ENCODE results near the gene FBXL19. TPM values are rescaled to one million over a fixed set of nuclear protein-coding genes. Genes with fewer than 3 reads are reported as not detected.

Gene FBXL19
- polyA plus RNA-seq, 1 donor (not counting 4 experiments of a cell fraction or from before 2014, with no cell fraction given): 10.2 TPM

- dilution Hi-C loops (cut with MboI; ENCODE audit: extremely low pct_ligation_motif_present, low sequenced_read_pairs): no loop called here
These were observed 40.6 kb downstream of the FBXL19 start for GRCh38 chr16:30963925-30964511.

GRCh38 chr16:30964574-30965226 lies 41.3 kb downstream of the FBXL19 start:
- no peak overlapping the region for H2AFZ ChIP-seq (ENCODE audit: control insufficient read depth, low read length)
- no peak overlapping the region for H3K27ac ChIP-seq (ENCODE audit: control insufficient read depth, insufficient read depth, low read length)
- no peaks in the 10 kb centered on the region for H3K9me3 ChIP-seq (ENCODE audit: control insufficient read depth, low read depth, low read length)
- no peaks in the 10 kb centered on the region for H3K27me3 ChIP-seq (ENCODE audit: control insufficient read depth, extremely low read depth, insufficient read depth, low read length)
- no peaks in the 10 kb centered on the region for H3K9me1 ChIP-seq (ENCODE audit: control insufficient read depth, extremely low read depth, insufficient read depth, low read length)
- dilution Hi-C loops (cut with MboI; ENCODE audit: extremely low pct_ligation_motif_present, low sequenced_read_pairs): no loop called here
- H3K4me3 ChIP-seq (ENCODE audit: control insufficient read depth in 2 of 3, extremely low read depth in 1 of 3, insufficient read depth in 2 of 3, low read depth in 1 of 3, low read length in 3 of 3): no peak overlapping the region
- DNase-seq (ENCODE audit: low read depth, low spot score) (no peak), FAIRE-seq (no peak)
- peaks cover 43 to 47% of the 10 kb centered on the region in 2 experiments for H3K36me3 ChIP-seq (ENCODE audit: control insufficient read depth in 2 of 2, extremely low read depth in 1 of 2, insufficient read depth in 2 of 2, low read length in 2 of 2)
- H4K20me1 ChIP-seq (ENCODE audit: control insufficient read depth, extremely low read depth, insufficient read depth, low read length): no peaks in the 10 kb centered on the region
- no peak for TF ChIP-seq CTCF (optimal IDR thresholded peaks at IDR 0.05 in 1 of 3, IDR thresholded peaks at IDR 0.05 in 1 of 3, conservative IDR thresholded peaks at IDR 0.05 in 1 of 3; ENCODE audit: extremely low read depth in 1 of 3, insufficient read depth in 2 of 3, low read length in 3 of 3)
- TF ChIP-seq EZH2 (IDR thresholded peaks at IDR 0.05; ENCODE audit: low read length): no peak
- H3K4me1 ChIP-seq (ENCODE audit: control insufficient read depth, extremely low read depth, insufficient read depth, low read length): no peaks in the 10 kb centered on the region
- H3K79me2 ChIP-seq (ENCODE audit: control insufficient read depth, insufficient read depth, low read length): peaks cover 10% of the 10 kb centered on the region
- H3K4me2 ChIP-seq (ENCODE audit: control insufficient read depth, extremely low read depth, insufficient read depth, low read depth, low read length): no peak overlapping the region
- no peak overlapping the region for H3K9ac ChIP-seq (ENCODE audit: control insufficient read depth, extremely low read depth, insufficient read depth, low read length)

More at GRCh38 chr16:30963925-30964511, 40.6 kb downstream of the FBXL19 start:
- FAIRE-seq (no peak), DNase-seq (ENCODE audit: low read depth, low spot score) (no peak)
- H3K79me2 ChIP-seq (ENCODE audit: control insufficient read depth, insufficient read depth, low read length): peaks cover 16% of the 10 kb centered on the region
- H3K9me3 ChIP-seq (ENCODE audit: control insufficient read depth, low read depth, low read length): no peaks in the 10 kb centered on the region
- no peak overlapping the region for H2AFZ ChIP-seq (ENCODE audit: control insufficient read depth, low read length)
- no peaks in the 10 kb centered on the region for H4K20me1 ChIP-seq (ENCODE audit: control insufficient read depth, extremely low read depth, insufficient read depth, low read length)
- H3K9me1 ChIP-seq (ENCODE audit: control insufficient read depth, extremely low read depth, insufficient read depth, low read length): no peaks in the 10 kb centered on the region
- no peak overlapping the region for H3K27ac ChIP-seq (ENCODE audit: control insufficient read depth, insufficient read depth, low read length)
- TF ChIP-seq CTCF (optimal IDR thresholded peaks at IDR 0.05 in 1 of 3, IDR thresholded peaks at IDR 0.05 in 1 of 3, conservative IDR thresholded peaks at IDR 0.05 in 1 of 3; ENCODE audit: extremely low read depth in 1 of 3, insufficient read depth in 2 of 3, low read length in 3 of 3): no peak
- TF ChIP-seq EZH2 (IDR thresholded peaks at IDR 0.05; ENCODE audit: low read length): no peak
- H3K4me3 ChIP-seq (ENCODE audit: control insufficient read depth in 2 of 3, extremely low read depth in 1 of 3, insufficient read depth in 2 of 3, low read depth in 1 of 3, low read length in 3 of 3): no peak overlapping the region
- no peak overlapping the region for H3K4me2 ChIP-seq (ENCODE audit: control insufficient read depth, extremely low read depth, insufficient read depth, low read depth, low read length)
- H3K4me1 ChIP-seq (ENCODE audit: control insufficient read depth, extremely low read depth, insufficient read depth, low read length): peaks cover under 1% of the 10 kb centered on the region
- no peak overlapping the region for H3K9ac ChIP-seq (ENCODE audit: control insufficient read depth, extremely low read depth, insufficient read depth, low read length)
- no peaks in the 10 kb centered on the region for H3K27me3 ChIP-seq (ENCODE audit: control insufficient read depth, extremely low read depth, insufficient read depth, low read length)
- H3K36me3 ChIP-seq (ENCODE audit: control insufficient read depth in 2 of 2, extremely low read depth in 1 of 2, insufficient read depth in 2 of 2, low read length in 2 of 2): peaks cover 46 to 48% of the 10 kb centered on the region in 2 experiments
